K562 (cell line): ENCODE data around the gene DYNLL1. TPM values are rescaled to one million over a fixed set of nuclear protein-coding genes. Genes with fewer than 3 reads are reported as not detected.

Experiments
- BRD4 ChIP-seq: fragments of 200-600 bp; sonication (generic); IDR thresholded peaks from 2 replicates; pipeline ENCODE4 v1.6.1; 2017; ENCODE audit warnings: inconsistent platforms
- CBFA2T2 ChIP-seq: fragments of 450-650 bp; conservative IDR thresholded peaks from 2 replicates; pipeline ENCODE4 v1.6.1; 2017; ENCODE audit warnings: mild to moderate bottlenecking
- COPS2 ChIP-seq: fragments of 450-650 bp; conservative IDR thresholded peaks from 2 replicates; pipeline ENCODE4 v1.6.1; 2016; ENCODE audit warnings: mild to moderate bottlenecking, moderate library complexity
- CREM ChIP-seq: IDR thresholded peaks from 2 replicates; pipeline ENCODE4 v1.6.1; 2014; ENCODE audit warnings: antibody characterized with exemption, low read depth
- E2F3 ChIP-seq: fragments of 250-450 bp; sonication (Bioruptor Pico); IDR thresholded peaks from 2 replicates; pipeline ENCODE4 v1.4.0; 2020; ENCODE audit warnings: mild to moderate bottlenecking
- ESRRA ChIP-seq: fragments of 450-650 bp; IDR thresholded peaks from 2 replicates; pipeline ENCODE4 v1.6.1; 2014; ENCODE audit warnings: low read depth, mild to moderate bottlenecking, moderate library complexity, borderline replicate concordance
- FOXP1 ChIP-seq: sonication (generic); formaldehyde crosslinking; IDR thresholded peaks from 2 replicates; pipeline ENCODE4 v1.8.0; 2022; ENCODE audit warnings: mild to moderate bottlenecking, missing genetic modification reagents
- HCFC1 ChIP-seq: IDR thresholded peaks from 2 replicates; pipeline ENCODE4 v1.6.1; 2012; ENCODE audit warnings: low read depth, low read length, improper control_type of control experiment
- HDAC1 ChIP-seq, 2 experiments: fragments of 450-650 bp; IDR thresholded peaks; 2 replicates each; pipeline ENCODE4 v1.6.1; 2016 to 2017; ENCODE audit warnings: inconsistent platforms in 1 of 2, mild to moderate bottlenecking in 1 of 2, moderate library complexity in 1 of 2
- L3MBTL2 ChIP-seq: fragments of 450-650 bp; IDR thresholded peaks from 2 replicates; pipeline ENCODE4 v1.6.1; 2016; ENCODE audit warnings: mild to moderate bottlenecking, moderate library complexity
- MAZ ChIP-seq, 2 experiments: fragments of 450-650 bp in 1 of 2; sonication (generic) in 1 of 2; formaldehyde crosslinking; IDR thresholded peaks in 1 of 2; conservative IDR thresholded peaks in 1 of 2; 2 replicates each; pipeline versions ENCODE4 v1.4.0 to v1.5.0; 2020; ENCODE audit warnings: mild to moderate bottlenecking in 1 of 2, missing genetic modification reagents in 1 of 2
- MXI1 ChIP-seq: IDR thresholded peaks from 2 replicates; pipeline ENCODE4 v1.6.1; 2011; ENCODE audit warnings: low read depth, mild to moderate bottlenecking, improper control_type of control experiment, low read length
- NFYB ChIP-seq: IDR thresholded peaks from 2 replicates; pipeline ENCODE4 v1.6.1; 2011; ENCODE audit warnings: mild to moderate bottlenecking, moderate library complexity; ENCODE audit not compliant: insufficient read length; ENCODE audit errors: extremely low read depth
- POLR2A ChIP-seq: fragments of 450-650 bp; conservative IDR thresholded peaks from 2 replicates; pipeline ENCODE4 v1.6.1; 2016
- POLR2AphosphoS2 ChIP-seq: IDR thresholded peaks from 2 replicates; pipeline ENCODE4 v1.6.1; 2012; ENCODE audit warnings: low read length, improper control_type of control experiment
- PRPF4 ChIP-seq: fragments of 200-400 bp; formaldehyde crosslinking; IDR thresholded peaks from one replicate; pipeline ENCODE4 v1.6.1; 2017; ENCODE audit warnings: low read length, low read depth, mild to moderate bottlenecking; ENCODE audit not compliant: insufficient read depth, poor library complexity, severe bottlenecking
- RBM25 ChIP-seq: fragments of 200-400 bp; formaldehyde crosslinking; IDR thresholded peaks from 2 replicates; pipeline ENCODE4 v1.6.1; 2018; ENCODE audit warnings: low read length, low read depth, moderate library complexity; ENCODE audit not compliant: severe bottlenecking
- ZC3H8 ChIP-seq: fragments of 450-650 bp; IDR thresholded peaks from 2 replicates; pipeline ENCODE4 v1.6.1; 2017
- ZNF124 ChIP-seq: sonication (generic); formaldehyde crosslinking; IDR thresholded peaks from 2 replicates; pipeline ENCODE4 v1.8.1; 2022; ENCODE audit warnings: missing genetic modification reagents
- ZNF140 ChIP-seq: fragments of 250-450 bp; sonication (Bioruptor Pico); IDR thresholded peaks from 2 replicates; pipeline ENCODE4 v1.8.0; 2021; ENCODE audit warnings: moderate library complexity, mild to moderate bottlenecking, inconsistent platforms
- ZNF217 ChIP-seq: sonication (generic); formaldehyde crosslinking; IDR thresholded peaks from 2 replicates; pipeline ENCODE4 v1.8.0; 2022; ENCODE audit warnings: mild to moderate bottlenecking, missing genetic modification reagents
- ZNF408 ChIP-seq: fragments of 250-450 bp; sonication (Bioruptor Pico); IDR thresholded peaks from 2 replicates; pipeline ENCODE4 v1.4.0; 2020; ENCODE audit warnings: low read depth, mild to moderate bottlenecking, moderate library complexity
- ZNF717 ChIP-seq: fragments of 250-450 bp; sonication (Bioruptor Pico); IDR thresholded peaks from 2 replicates; pipeline ENCODE4 v1.5.0; 2021
- ZNF79 ChIP-seq: fragments of 250-450 bp; sonication (Bioruptor Pico); IDR thresholded peaks from 2 replicates; pipeline ENCODE4 v1.4.0; 2020; ENCODE audit warnings: low read depth, mild to moderate bottlenecking, moderate library complexity
- polyA plus RNA-seq, 8 experiments: library from polyadenylated mRNA; depleted of rRNA in 4 of 8; stranded (reverse) in 5 of 8; unstranded in 3 of 8; fragments of >200 nt; fragmentation: Nextera tagmentation in 2 of 8; fragmentation: Illumina TruSeq in 1 of 8; extraction: Ambion mirVana in 2 of 8; extraction: Trizol in 1 of 8; gene quantifications; 2 replicates each; pipeline versions ENCODE4 v1.2.1 to v1.2.3, GENCODE V29; 2011 to 2014; ENCODE audit warnings: inconsistent platforms in 1 of 8, missing spikeins in 1 of 8
- total RNA-seq, 7 experiments: library from RNA; depleted of rRNA in 6 of 7; stranded (reverse); fragments of >200 nt in 6 of 7; fragmentation: Illumina TruSeq in 2 of 7; extraction: Trizol in 2 of 7; gene quantifications; 2 replicates each; pipeline versions ENCODE4 v1.2.1 to v1.2.3, GENCODE V29; 2011 to 2021; ENCODE audit warnings: low replicate concordance in 1 of 7
- TF ChIP-seq, protein P1 (sequence below), 2 experiments: IDR thresholded peaks; 2 replicates each; pipeline ENCODE4 v1.6.1; 2011; ENCODE audit warnings: borderline replicate concordance in 1 of 2, control low read depth in 1 of 2, low read depth in 1 of 2, low read length in 1 of 2, mild to moderate bottlenecking in 1 of 2, mixed read lengths in 1 of 2, moderate library complexity in 1 of 2; ENCODE audit not compliant: insufficient read depth in 1 of 2, insufficient read length in 1 of 2, poor library complexity in 1 of 2, severe bottlenecking in 1 of 2; ENCODE audit errors: extremely low read depth in 1 of 2
- TF ChIP-seq, protein P2 (sequence below): sonication (generic); formaldehyde crosslinking; IDR thresholded peaks from 2 replicates; pipeline ENCODE4 v1.8.0; 2022; ENCODE audit warnings: missing genetic modification reagents, mild to moderate bottlenecking, moderate library complexity, borderline replicate concordance
- TF ChIP-seq, protein P3 (sequence below): fragments of 250-450 bp; sonication (Bioruptor Pico); IDR thresholded peaks from 2 replicates; pipeline ENCODE4 v1.4.0; 2020; ENCODE audit warnings: mild to moderate bottlenecking

Gene DYNLL1
- total and polyA plus RNA-seq, 9 of the 15 experiments (the other 6 are each of a cell fraction or from before 2014, with no cell fraction given) = 303 to 1,112 (median 468) TPM

DNA sequence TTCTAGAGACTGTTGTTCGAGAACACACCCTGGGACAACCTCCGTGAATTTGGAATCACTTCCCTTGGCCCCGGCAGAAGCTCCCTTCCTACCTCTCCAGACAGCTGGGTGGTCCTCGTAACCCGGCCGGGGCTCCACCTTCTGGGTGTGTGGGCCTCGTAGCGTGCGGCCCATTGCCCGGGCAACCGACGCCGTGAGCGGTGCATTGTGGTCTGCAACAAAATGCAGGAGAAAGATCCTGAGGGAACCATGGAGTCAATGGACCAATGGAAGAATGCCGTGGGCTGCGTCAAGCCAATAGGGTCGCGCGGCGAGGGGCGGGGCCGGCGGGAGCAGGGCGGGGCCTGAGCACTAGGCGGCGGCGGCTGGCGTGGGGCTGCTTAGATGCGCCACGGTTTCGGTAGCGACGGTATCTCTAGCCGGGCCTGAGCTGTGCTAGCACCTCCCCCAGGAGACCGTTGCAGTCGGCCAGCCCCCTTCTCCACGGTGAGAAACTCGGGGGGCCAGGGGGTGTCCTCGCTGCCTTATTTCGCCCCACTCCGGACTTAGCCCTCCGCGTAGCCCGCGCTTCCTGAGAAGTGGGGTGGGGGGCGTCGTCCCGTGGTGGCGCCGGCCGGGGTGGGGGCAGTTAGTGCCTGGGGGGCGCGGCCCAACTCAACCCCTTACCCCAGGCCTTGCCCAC, at the start of gene DYNLL1 (continued):
- TF ChIP-seq, protein P1, sequence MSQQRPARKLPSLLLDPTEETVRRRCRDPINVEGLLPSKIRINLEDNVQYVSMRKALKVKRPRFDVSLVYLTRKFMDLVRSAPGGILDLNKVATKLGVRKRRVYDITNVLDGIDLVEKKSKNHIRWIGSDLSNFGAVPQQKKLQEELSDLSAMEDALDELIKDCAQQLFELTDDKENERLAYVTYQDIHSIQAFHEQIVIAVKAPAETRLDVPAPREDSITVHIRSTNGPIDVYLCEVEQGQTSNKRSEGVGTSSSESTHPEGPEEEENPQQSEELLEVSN (IDR thresholded peaks at IDR 0.05; ENCODE audit: borderline replicate concordance in 1 of 2, extremely low read depth in 1 of 2, insufficient read depth in 1 of 2, insufficient read length in 1 of 2, low read depth in 1 of 2, low read length in 1 of 2, poor library complexity in 1 of 2, severe bottlenecking in 1 of 2) = peak; percentile 13 to 43
- TF ChIP-seq MAZ (CRISPR knock-in tag; conservative IDR thresholded peaks at IDR 0.05 in 1 of 2, IDR thresholded peaks at IDR 0.05 in 1 of 2) (peak; percentile 58 to 91), ZC3H8 (no peak), ZNF217 (CRISPR knock-in tag) (no peak), FOXP1 (CRISPR knock-in tag) (peak; percentile 39; the same call in 1 of the 2 replicates), E2F3 (CRISPR knock-in tag) (no peak), MXI1 (peak; percentile 98), ZNF124 (CRISPR knock-in tag) (no peak), COPS2 (no peak), ZNF79 (CRISPR knock-in tag) (no peak), HDAC1 (IDR thresholded peaks at IDR 0.05) (peak; percentile 34 to 99; a peak in 2 of 4 replicates), PRPF4 (no peak), HCFC1 (peak; percentile 69), CBFA2T2 (no peak), ZNF140 (CRISPR knock-in tag) (no peak), RBM25 (peak; percentile 97), NFYB (peak; percentile 96), BRD4 (peak; percentile 61; the same call in 1 of the 2 replicates), ESRRA (peak; percentile 72; the same call in 1 of the 2 replicates), ZNF717 (no peak), POLR2A (peak; percentile 94), POLR2AphosphoS2 (peak; percentile 81; the same call in 1 of the 2 replicates), L3MBTL2 (peak; percentile 16; the same call in 1 of the 2 replicates), ZNF408 (CRISPR knock-in tag) (no peak), CREM (peak; percentile 89)
- TF ChIP-seq, protein P2, sequence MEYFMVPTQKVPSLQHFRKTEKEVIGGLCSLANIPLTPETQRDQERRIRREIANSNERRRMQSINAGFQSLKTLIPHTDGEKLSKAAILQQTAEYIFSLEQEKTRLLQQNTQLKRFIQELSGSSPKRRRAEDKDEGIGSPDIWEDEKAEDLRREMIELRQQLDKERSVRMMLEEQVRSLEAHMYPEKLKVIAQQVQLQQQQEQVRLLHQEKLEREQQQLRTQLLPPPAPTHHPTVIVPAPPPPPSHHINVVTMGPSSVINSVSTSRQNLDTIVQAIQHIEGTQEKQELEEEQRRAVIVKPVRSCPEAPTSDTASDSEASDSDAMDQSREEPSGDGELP = peak; percentile 92
- TF ChIP-seq, protein P3, sequence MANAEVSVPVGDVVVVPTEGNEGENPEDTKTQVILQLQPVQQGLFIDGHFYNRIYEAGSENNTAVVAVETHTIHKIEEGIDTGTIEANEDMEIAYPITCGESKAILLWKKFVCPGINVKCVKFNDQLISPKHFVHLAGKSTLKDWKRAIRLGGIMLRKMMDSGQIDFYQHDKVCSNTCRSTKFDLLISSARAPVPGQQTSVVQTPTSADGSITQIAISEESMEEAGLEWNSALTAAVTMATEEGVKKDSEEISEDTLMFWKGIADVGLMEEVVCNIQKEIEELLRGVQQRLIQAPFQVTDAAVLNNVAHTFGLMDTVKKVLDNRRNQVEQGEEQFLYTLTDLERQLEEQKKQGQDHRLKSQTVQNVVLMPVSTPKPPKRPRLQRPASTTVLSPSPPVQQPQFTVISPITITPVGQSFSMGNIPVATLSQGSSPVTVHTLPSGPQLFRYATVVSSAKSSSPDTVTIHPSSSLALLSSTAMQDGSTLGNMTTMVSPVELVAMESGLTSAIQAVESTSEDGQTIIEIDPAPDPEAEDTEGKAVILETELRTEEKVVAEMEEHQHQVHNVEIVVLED (CRISPR knock-in tag) = 0 out of 2 replicates have a peak, but pooled peaks have one; percentile 43
